CD4-positive, alpha-beta T cell (primary cell): ENCODE results near the gene RPL13A. TPM values are rescaled to one million over a fixed set of nuclear protein-coding genes. Genes with fewer than 3 reads are reported as not detected.
A peak's percentile ranks its signal among the peaks of the same experiment; 100 is the strongest.
"Not testable (repeated sequence)": the region's sequence is repeated elsewhere in the genome, so short reads cannot be mapped to it uniquely, and the experiment has no call there.

Experiments used
- ATAC-seq: fragments of 200-7000 bp; cut with Tn5 transposase; one replicate; pipeline ENCODE4 v1.10.0; 2022; ENCODE audit warnings: mild to moderate bottlenecking; ENCODE audit not compliant: poor library complexity
- CTCF ChIA-PET: fragments of 350-600 bp; sonication (Branson Sonifier 250); formaldehyde crosslinking; loops from one replicate; lab custom pipeline; 2021; ENCODE audit warnings: antibody characterized with exemption, inconsistent platforms; lab: Charles Lee
- POLR2A ChIA-PET: fragments of 350-600 bp; sonication (Branson Sonifier 250); formaldehyde crosslinking; loops from one replicate; lab custom pipeline; 2021; ENCODE audit warnings: antibody characterized with exemption, inconsistent platforms; lab: Charles Lee
- DNase-seq, 14 experiments: peaks; one replicate each; pipeline ENCODE4 v3.0.0-alpha.2; 2013 to 2020; ENCODE audit warnings: mixed read lengths in 2 of 14
- H3K27ac ChIP-seq, 2 donors: one replicate each; pipeline versions ENCODE4 v1.5.1 to v1.7.0; 2013; ENCODE audit warnings: low read length in 2 of 2, low read depth in 1 of 2, mild to moderate bottlenecking in 1 of 2
- H3K27me3 ChIP-seq, 2 experiments: 1 replicate in 1 of 2; 2 replicates in 1 of 2; pipeline versions ENCODE4 v1.6.1 to v1.7.0; 2013; ENCODE audit warnings: low read length in 2 of 2, control low read depth in 1 of 2, mild to moderate bottlenecking in 1 of 2, moderate library complexity in 1 of 2; ENCODE audit not compliant: insufficient read depth in 2 of 2, control insufficient read depth in 1 of 2
- H3K36me3 ChIP-seq: one replicate; pipeline ENCODE4 v1.6.1; 2013; ENCODE audit warnings: low read length, control low read depth; ENCODE audit not compliant: insufficient read depth
- H3K4me1 ChIP-seq: one replicate; pipeline ENCODE4 v1.6.1; 2013; ENCODE audit warnings: low read length, control low read depth; ENCODE audit not compliant: insufficient read depth
- H3K4me3 ChIP-seq: one replicate; pipeline ENCODE4 v1.5.1; 2013; ENCODE audit warnings: mild to moderate bottlenecking, low read length, moderate library complexity
- H3K9me3 ChIP-seq, 2 experiments: 1 replicate in 1 of 2; 2 replicates in 1 of 2; pipeline versions ENCODE4 v1.6.1 to v1.7.0; 2013; ENCODE audit warnings: low read length in 2 of 2, mild to moderate bottlenecking in 2 of 2, control low read depth in 1 of 2, moderate library complexity in 1 of 2; ENCODE audit not compliant: control insufficient read depth in 1 of 2, insufficient read depth in 1 of 2
- H3K27ac Mint-ChIP-seq: one replicate; pipeline ENCODE4 v1.8.0; 2020; ENCODE audit warnings: mixed read lengths
- H3K27me3 Mint-ChIP-seq: one replicate; pipeline ENCODE4 v1.8.0; 2021; ENCODE audit warnings: mixed read lengths
- H3K36me3 Mint-ChIP-seq: one replicate; pipeline ENCODE4 v1.8.0; 2021; ENCODE audit warnings: low read depth, mixed read lengths
- H3K4me1 Mint-ChIP-seq: one replicate; pipeline ENCODE4 v1.8.0; 2021; ENCODE audit warnings: low read depth, mixed read lengths
- H3K4me3 Mint-ChIP-seq: one replicate; pipeline ENCODE4 v1.8.0; 2020; ENCODE audit warnings: mild to moderate bottlenecking, mixed read lengths
- H3K9me3 Mint-ChIP-seq: one replicate; pipeline ENCODE4 v1.8.0; 2020; ENCODE audit warnings: mixed read lengths
- CTCF ChIP-seq: fragments of 200-600 bp; IDR thresholded peaks from one replicate; pipeline ENCODE4 v1.8.0; 2022; ENCODE audit warnings: antibody characterized with exemption, mild to moderate bottlenecking
- intact Hi-C, 2 experiments: fragments of 100-400 bp; cut with DNase I in 1 of 2; cut with micrococcal nuclease in 1 of 2; formaldehyde crosslinking; loops; one replicate each; pipeline versions ENCODE4 v1.15.1 to v1.9.0; 2023 to 2025; cut with DNase I, micrococcal nuclease
- total RNA-seq, 174 experiments: library from RNA in 2 of 174; stranded (reverse) in 2 of 174; gene quantifications; one replicate each; pipeline ENCODE4 v1.2.3 and lab custom pipeline; 2021 to 2026

Gene RPL13A
- total RNA-seq, 2 experiments from 2014 or later = 5,328 to 5,481 TPM

DNA sequence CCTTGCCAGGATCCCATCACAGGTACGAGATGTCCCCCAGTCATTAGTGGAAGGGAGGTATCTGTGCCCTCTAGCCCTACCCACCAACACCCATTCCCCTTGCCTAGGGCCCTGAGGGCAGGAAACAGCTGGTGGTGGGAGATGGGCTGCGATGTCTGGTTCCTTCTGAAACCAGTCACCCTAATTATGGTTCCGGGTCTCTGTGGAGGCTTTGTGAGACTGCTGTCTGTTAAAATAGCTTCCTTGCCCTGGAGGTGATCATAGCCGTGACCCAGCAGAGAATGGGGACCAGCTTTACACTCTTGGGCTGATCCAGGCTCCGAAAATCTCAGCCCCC lies 28.9 kb upstream of the RPL13A start:
- peak overlapping the region; percentile 77 for H3K27ac Mint-ChIP-seq
- peaks cover 18% of the 10 kb centered on the region for H3K4me1 Mint-ChIP-seq
- no peaks in the 10 kb centered on the region for H3K27me3 Mint-ChIP-seq
- H3K4me3 Mint-ChIP-seq = no peak overlapping the region
- H3K9me3 Mint-ChIP-seq = no peaks in the 10 kb centered on the region
- peaks cover 37% of the 10 kb centered on the region for H3K36me3 Mint-ChIP-seq
- Histone ChIP-seq H3K36me3 (peaks cover 33% of the 10 kb centered on the region), H3K4me3 (no peak overlapping the region), H3K27me3 (no peaks in the 10 kb centered on the region), H3K4me1 (peaks cover 36% of the 10 kb centered on the region), H3K9me3 (no peaks in the 10 kb centered on the region), H3K27ac (peak overlapping the region; percentile 1 to 45)
- intact Hi-C loops = no loop called here
- no peak for TF ChIP-seq CTCF
- DNase-seq (no peak), ATAC-seq (peak; percentile 24)
- CTCF ChIA-PET = interaction anchor here (1.5 to 2.3 kb wide), 2 partner anchors 12 kb away, joined by 3 to 10 read pairs; no protein-coding TSS in a partner anchor
- POLR2A ChIA-PET = interaction anchor here (1.1 to 1.6 kb wide), 3 partner anchors 12 to 37 kb away, joined by 4 to 6 read pairs (median 4); partner anchors contain the start of genes FLT3LG and RPS11

DNA sequence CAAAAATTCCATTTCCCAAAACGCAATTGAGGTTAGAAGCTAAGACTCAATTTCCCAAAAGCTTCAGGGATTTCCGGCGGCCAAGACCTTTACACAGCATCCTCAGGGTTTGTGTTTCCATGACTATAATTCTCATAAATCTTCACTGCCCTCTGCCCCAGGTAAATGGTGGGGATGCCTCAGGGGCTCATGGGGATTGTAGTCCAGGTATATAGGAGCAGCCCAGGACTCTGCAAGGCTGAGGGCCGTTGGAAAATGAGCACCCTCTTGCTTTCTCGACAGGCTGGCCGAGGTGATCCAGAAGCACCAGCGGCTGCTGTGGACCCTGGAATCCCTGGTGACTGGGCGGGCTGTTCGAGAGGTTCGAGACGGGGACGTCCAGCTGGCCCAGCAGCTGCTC lies 28.0 kb upstream of the RPL13A start:
- Histone ChIP-seq H3K4me1 (peaks cover 34% of the 10 kb centered on the region), H3K4me3 (no peak overlapping the region), H3K9me3 (no peaks in the 10 kb centered on the region), H3K27me3 (no peaks in the 10 kb centered on the region), H3K27ac (no peak overlapping the region), H3K36me3 (peaks cover 41% of the 10 kb centered on the region)
- DNase-seq (no peak), ATAC-seq (no peak)
- peaks cover 10% of the 10 kb centered on the region for H3K4me1 Mint-ChIP-seq
- ChIA-PET CTCF (interaction anchor here (1.3 to 1.5 kb wide), 2 partner anchors 13 to 16 kb away, joined by 3 to 4 read pairs; no protein-coding TSS in a partner anchor), POLR2A (no interaction called here)
- H3K27me3 Mint-ChIP-seq = no peaks in the 10 kb centered on the region
- intact Hi-C loops = no loop called here
- H3K27ac Mint-ChIP-seq = peak overlapping the region; percentile 14
- peaks cover 37% of the 10 kb centered on the region for H3K36me3 Mint-ChIP-seq
- H3K4me3 Mint-ChIP-seq = no peak overlapping the region
- TF ChIP-seq CTCF = no peak
- no peaks in the 10 kb centered on the region for H3K9me3 Mint-ChIP-seq

DNA sequence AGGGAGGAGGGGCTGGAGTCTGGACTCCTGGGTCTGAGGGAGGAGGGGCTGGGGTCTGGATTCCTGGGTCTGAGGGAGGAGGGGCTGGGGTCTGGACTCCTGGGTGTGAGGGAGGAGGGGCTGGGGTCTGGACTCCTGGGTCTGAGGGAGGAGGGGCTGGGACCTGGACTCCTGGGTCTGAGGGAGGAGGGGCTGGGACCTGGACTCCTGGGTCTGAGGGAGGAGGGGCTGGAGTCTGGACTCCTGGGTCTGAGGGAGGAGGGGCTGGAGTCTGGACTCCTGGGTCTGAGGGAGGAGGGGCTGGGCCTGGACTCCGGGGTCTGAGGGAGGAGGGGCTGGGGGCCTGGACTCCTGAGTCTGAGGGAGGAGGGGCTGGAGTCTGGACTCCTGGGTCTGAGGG lies 26.3 kb upstream of the RPL13A start:
- H3K4me1 Mint-ChIP-seq, H3K9me3 ChIP-seq, POLR2A ChIA-PET, H3K4me3 ChIP-seq, H3K27me3 ChIP-seq, intact Hi-C loops, CTCF ChIA-PET, H3K4me3 Mint-ChIP-seq, H3K27ac ChIP-seq, DNase-seq, H3K27ac Mint-ChIP-seq, H3K27me3 Mint-ChIP-seq, H3K9me3 Mint-ChIP-seq, ATAC-seq: not testable (repeated sequence)
- Histone ChIP-seq H3K4me1 (peaks cover 44% of the 10 kb centered on the region), H3K36me3 (peaks cover 55% of the 10 kb centered on the region)
- peaks cover 36% of the 10 kb centered on the region for H3K36me3 Mint-ChIP-seq

- peaks cover 49% of the 10 kb centered on the region for H3K4me1 ChIP-seq
- no peaks in the 10 kb centered on the region for H3K9me3 Mint-ChIP-seq
- ChIA-PET POLR2A (no interaction called here), CTCF (no interaction called here)
- H3K27ac ChIP-seq = no peak overlapping the region
- TF ChIP-seq CTCF = no peak
- no peaks in the 10 kb centered on the region for H3K9me3 ChIP-seq
- H3K36me3 Mint-ChIP-seq = peaks cover 31% of the 10 kb centered on the region
- peaks cover 55% of the 10 kb centered on the region for H3K36me3 ChIP-seq
- H3K4me1 Mint-ChIP-seq = peaks cover 4% of the 10 kb centered on the region
- H3K4me3 Mint-ChIP-seq = no peak overlapping the region
- no peak for ATAC-seq
- DNase-seq = no peak
- intact Hi-C loops = no loop called here
- H3K27me3 Mint-ChIP-seq = no peaks in the 10 kb centered on the region
- H3K4me3 ChIP-seq = no peak overlapping the region
- no peak overlapping the region for H3K27ac Mint-ChIP-seq
- no peaks in the 10 kb centered on the region for H3K27me3 ChIP-seq
These were observed 25.8 kb upstream of the RPL13A start for GRCh38 chr19:49461656-49462055.
